ENCODE results near the gene RAB7B.
A peak's percentile ranks its signal among the peaks of the same experiment; 100 is the strongest.

RAB7B gene

GRCh38 chr1:205973377-205974232 is 29.6 kb downstream of the RAB7B start:
- H3K4me1 ChIP-seq (ENCODE audit: low read length): peaks cover 34% of the 10 kb centered on the region
- no peaks in the 10 kb centered on the region for H4K20me1 ChIP-seq (ENCODE audit: insufficient read depth, low read length)
- no peaks in the 10 kb centered on the region for H3K36me3 ChIP-seq (replicated peaks; ENCODE audit: low read depth, low read length)
- no peaks in the 10 kb centered on the region for H3K79me2 ChIP-seq (ENCODE audit: low read length)
- no peak overlapping the region for H3K27ac ChIP-seq (ENCODE audit: low read length)
- no peaks in the 10 kb centered on the region for H3K9me3 ChIP-seq (ENCODE audit: insufficient read depth, low read length)
- no peak overlapping the region for H3K9ac ChIP-seq (ENCODE audit: low read length)
- H3K4me3 ChIP-seq (ENCODE audit: low read length): peak overlapping the region; percentile 21; the same call in 1 of the 2 replicates
- H3K4me2 ChIP-seq (ENCODE audit: low read length): peak overlapping the region; percentile 51
- no peak overlapping the region for H2AFZ ChIP-seq (ENCODE audit: low read depth, low read length)
- H3K27me3 ChIP-seq (ENCODE audit: low read depth, low read length): no peaks in the 10 kb centered on the region
- no peak for TF ChIP-seq EZH2phosphoT487 (IDR thresholded peaks at IDR 0.05; ENCODE audit: low read depth)
- no peak for TF ChIP-seq CTCF (IDR thresholded peaks at IDR 0.05; ENCODE audit: low read depth, low read length)

- no peaks in the 10 kb centered on the region for H3K79me2 ChIP-seq (ENCODE audit: low read length)
- H3K4me2 ChIP-seq (ENCODE audit: low read length): peak overlapping the region; percentile 51
- no peaks in the 10 kb centered on the region for H3K36me3 ChIP-seq (replicated peaks; ENCODE audit: low read depth, low read length)
- H3K9me3 ChIP-seq (ENCODE audit: insufficient read depth, low read length): no peaks in the 10 kb centered on the region
- peaks cover 34% of the 10 kb centered on the region for H3K4me1 ChIP-seq (ENCODE audit: low read length)
- peak overlapping the region; percentile 21; the same call in 1 of the 2 replicates for H3K4me3 ChIP-seq (ENCODE audit: low read length)
- H3K27ac ChIP-seq (ENCODE audit: low read length): peak overlapping the region; percentile 50
- no peak overlapping the region for H2AFZ ChIP-seq (ENCODE audit: low read depth, low read length)
- no peaks in the 10 kb centered on the region for H3K27me3 ChIP-seq (ENCODE audit: low read depth, low read length)
- H3K9ac ChIP-seq (ENCODE audit: low read length): no peak overlapping the region
- TF ChIP-seq CTCF (IDR thresholded peaks at IDR 0.05; ENCODE audit: low read depth, low read length): no peak
- no peak for TF ChIP-seq EZH2phosphoT487 (IDR thresholded peaks at IDR 0.05; ENCODE audit: low read depth)
- H4K20me1 ChIP-seq (ENCODE audit: insufficient read depth, low read length): no peaks in the 10 kb centered on the region
Observed at GRCh38 chr1:205972491-205973168, 30.6 kb downstream of the RAB7B start.

GRCh38 chr1:205972081-205972480 is 31.1 kb downstream of the RAB7B start:
- Histone ChIP-seq H3K4me1 (ENCODE audit: low read length) (peaks cover 32% of the 10 kb centered on the region), H3K36me3 (replicated peaks; ENCODE audit: low read depth, low read length) (no peaks in the 10 kb centered on the region), H3K4me2 (ENCODE audit: low read length) (peak overlapping the region; percentile 51), H3K4me3 (ENCODE audit: low read length) (no peak overlapping the region), H4K20me1 (ENCODE audit: insufficient read depth, low read length) (no peaks in the 10 kb centered on the region), H3K9me3 (ENCODE audit: insufficient read depth, low read length) (no peaks in the 10 kb centered on the region), H3K79me2 (ENCODE audit: low read length) (no peaks in the 10 kb centered on the region), H3K9ac (ENCODE audit: low read length) (no peak overlapping the region), H3K27ac (ENCODE audit: low read length) (peak overlapping the region; percentile 50), H3K27me3 (ENCODE audit: low read depth, low read length) (no peaks in the 10 kb centered on the region), H2AFZ (ENCODE audit: low read depth, low read length) (no peak overlapping the region)
- TF ChIP-seq EZH2phosphoT487 (IDR thresholded peaks at IDR 0.05; ENCODE audit: low read depth) (no peak), CTCF (IDR thresholded peaks at IDR 0.05; ENCODE audit: low read depth, low read length) (no peak)

GRCh38 chr1:205971082-205971481 is 32.1 kb downstream of the RAB7B start:
- Histone ChIP-seq H3K4me3 (ENCODE audit: low read length) (no peak overlapping the region), H4K20me1 (ENCODE audit: insufficient read depth, low read length) (no peaks in the 10 kb centered on the region), H3K27me3 (ENCODE audit: low read depth, low read length) (no peaks in the 10 kb centered on the region), H3K79me2 (ENCODE audit: low read length) (no peaks in the 10 kb centered on the region), H3K4me2 (ENCODE audit: low read length) (no peak overlapping the region), H3K9me3 (ENCODE audit: insufficient read depth, low read length) (no peaks in the 10 kb centered on the region), H3K27ac (ENCODE audit: low read length) (no peak overlapping the region), H3K9ac (ENCODE audit: low read length) (no peak overlapping the region), H2AFZ (ENCODE audit: low read depth, low read length) (no peak overlapping the region), H3K36me3 (replicated peaks; ENCODE audit: low read depth, low read length) (no peaks in the 10 kb centered on the region), H3K4me1 (ENCODE audit: low read length) (peaks cover 22% of the 10 kb centered on the region)
- no peak for TF ChIP-seq CTCF (IDR thresholded peaks at IDR 0.05; ENCODE audit: low read depth, low read length)
- TF ChIP-seq EZH2phosphoT487 (IDR thresholded peaks at IDR 0.05; ENCODE audit: low read depth): no peak

Data from OCI-LY3 (cell line).